GM18502 (cell line): ENCODE data around the gene CCN2.

Source experiments
- ATAC-seq: cut with Tn5 transposase; IDR thresholded peaks from one replicate; pipeline ENCODE4 v1.9.1; 2021; ENCODE audit warnings: mild to moderate bottlenecking; ENCODE audit not compliant: unreplicated experiment, poor library complexity

CCN2 gene

DNA sequence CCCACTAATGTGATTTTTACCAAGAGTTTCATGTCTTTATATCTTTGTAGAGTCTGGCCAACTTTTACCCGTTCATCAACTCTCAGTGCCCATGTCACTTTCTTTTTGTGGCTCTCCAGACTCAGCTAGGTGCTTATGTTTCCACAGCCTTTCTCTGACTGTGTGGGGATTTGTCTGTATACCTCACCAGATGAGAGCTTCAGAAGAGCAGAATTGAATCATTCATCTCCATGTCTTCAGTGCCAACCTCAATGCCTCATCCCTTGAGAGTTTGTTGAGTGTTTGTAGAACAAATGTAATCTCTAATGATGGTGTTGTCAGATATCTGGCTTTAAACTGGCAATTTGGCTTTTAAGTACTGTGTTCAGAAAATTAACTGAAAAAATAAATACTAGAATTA lies 16.8 kb upstream of the CCN2 start:
- no peak for ATAC-seq

GRCh38 chr6:131966443-131966842 lies 15.3 kb upstream of the CCN2 start:
- ATAC-seq = no peak

GRCh38 chr6:131963063-131963462 lies 11.9 kb upstream of the CCN2 start:
- no peak for ATAC-seq

GRCh38 chr6:131960371-131961133 lies 9.4 kb upstream of the CCN2 start:
- no peak for ATAC-seq

DNA sequence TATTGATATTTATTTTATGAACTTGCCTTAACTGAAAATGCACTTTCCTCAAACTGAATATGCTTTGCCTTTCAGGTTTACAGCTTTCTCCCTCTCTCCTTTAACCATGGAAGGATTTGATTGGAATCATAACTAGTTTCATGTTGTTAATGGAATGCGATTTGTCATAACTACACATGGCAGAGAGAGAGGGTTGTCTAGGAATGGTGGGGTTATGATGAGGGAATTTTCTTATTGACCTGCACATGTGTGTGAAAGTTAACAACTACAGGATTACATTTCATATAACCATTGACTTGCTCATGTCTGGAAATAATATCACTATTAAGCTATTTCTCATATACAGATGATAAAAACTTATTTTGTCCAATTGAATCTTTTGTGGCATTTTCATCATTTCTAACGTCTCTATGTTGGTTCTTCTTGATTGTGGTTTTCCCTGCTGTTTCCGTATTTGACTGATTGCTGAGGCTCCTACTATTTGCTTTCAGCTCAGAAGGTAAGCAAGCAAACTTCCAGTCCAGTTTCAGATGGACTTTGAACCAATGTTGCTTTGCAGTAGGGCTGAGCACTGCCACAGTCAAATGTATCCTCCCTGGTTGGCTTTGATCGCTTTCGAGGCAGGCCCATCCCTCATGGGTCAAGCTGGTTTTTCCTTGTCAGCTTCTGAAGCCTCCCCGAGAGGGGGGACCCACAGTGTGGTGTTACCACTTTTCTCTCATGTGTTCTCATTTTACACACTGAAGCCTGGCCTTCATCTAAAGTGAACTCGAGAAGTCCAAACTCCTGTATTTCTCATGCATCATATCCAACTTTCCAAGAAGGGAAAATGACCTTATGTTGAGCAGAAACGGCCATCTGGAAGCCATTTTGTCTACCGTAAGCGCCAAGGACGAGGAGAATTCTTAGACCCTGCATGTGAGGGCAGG lies 7.6 kb upstream of the CCN2 start:
- no peak for ATAC-seq

DNA sequence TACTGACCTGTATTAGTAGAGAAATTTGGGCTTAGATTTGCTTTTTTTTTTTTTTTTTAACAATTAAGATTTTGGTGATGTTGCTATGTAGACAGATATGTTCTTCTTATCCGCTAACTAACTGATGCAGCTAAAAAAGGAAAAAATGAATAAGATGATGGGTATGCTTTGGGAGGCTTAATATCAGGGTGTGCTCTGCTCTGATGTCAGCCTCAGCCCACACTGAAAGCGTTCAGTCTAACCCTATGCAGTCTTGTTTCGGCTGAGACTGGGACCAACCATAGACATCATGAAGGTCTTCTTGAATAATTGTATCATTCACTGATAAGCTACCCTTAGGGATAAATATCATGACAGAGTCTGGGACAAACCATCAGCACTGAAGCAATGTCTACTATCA lies 6.9 kb upstream of the CCN2 start:
- no peak for ATAC-seq

- ATAC-seq = no peak
Observed at GRCh38 chr6:131955876-131956275, 4.7 kb upstream of the CCN2 start.

GRCh38 chr6:131955192-131955591 lies 4.0 kb upstream of the CCN2 start:
- ATAC-seq = no peak

- no peak for ATAC-seq
Observed at GRCh38 chr6:131954775-131955107, 3.6 kb upstream of the CCN2 start.

DNA sequence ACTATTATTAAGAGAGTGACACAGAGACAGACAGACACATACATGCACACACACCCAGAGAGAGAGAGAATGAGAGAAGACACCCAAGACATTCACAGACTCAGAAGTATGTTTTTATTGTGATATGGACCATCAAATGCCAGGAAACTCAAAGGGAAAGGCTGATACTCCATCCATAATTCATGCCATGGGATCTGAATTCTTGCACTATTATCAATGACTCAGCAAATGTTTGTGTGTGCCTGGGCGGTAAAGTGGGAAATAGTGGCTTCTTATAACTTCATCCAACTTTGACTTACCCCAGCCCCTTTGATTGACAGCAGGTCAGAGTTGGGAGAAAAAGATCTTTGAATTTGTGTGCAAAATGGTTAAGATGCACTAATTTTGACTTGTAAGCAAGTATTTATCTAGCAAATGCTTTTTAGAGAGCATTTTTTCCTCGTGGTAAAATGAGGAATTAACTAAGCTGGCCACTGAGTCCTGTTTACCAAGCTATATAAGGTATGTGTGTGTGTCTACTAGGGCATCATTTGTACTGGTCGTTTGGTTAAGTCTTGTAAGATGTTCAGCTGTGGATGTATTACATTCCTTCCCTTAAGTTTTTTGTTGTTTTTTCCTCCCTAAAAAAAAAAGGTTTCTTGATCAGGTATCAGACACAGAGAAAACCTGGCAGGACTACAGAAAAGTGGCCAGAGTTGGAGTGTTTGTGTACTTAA lies 3.0 kb upstream of the CCN2 start:
- no peak for ATAC-seq

DNA sequence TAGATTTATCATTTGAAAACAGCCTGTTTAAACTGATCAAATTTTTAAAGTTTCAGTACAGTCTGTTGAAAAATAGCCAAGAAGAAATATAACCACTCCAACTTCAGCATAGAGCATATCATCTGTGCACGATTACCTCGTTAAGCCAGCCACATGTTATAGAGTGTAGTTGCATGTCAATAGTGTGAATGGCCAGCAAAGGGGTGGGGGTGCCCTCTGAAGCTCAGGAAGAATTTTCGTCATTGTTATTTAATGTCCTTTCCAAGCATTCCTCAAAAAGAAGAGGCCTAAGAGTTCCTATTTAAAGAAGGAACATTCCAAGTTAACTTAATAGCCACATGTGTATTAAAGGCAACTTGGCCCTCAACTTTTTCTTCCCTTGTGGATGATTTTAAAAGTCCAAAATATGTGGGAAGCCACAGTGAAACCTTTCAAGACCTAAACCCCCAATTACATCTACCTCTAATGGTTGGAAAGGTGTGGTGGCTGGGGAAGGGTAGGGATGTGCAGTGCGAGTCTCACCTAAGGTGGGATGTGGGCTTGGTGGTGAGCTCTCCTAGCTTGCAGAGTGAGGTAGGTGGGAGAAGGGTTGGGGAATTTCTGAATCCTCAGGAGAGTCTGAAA lies 1.8 kb upstream of the CCN2 start:
- no peak for ATAC-seq

GRCh38 chr6:131951576-131952230 lies 531 bp upstream of the CCN2 start:
- ATAC-seq = no peak

DNA sequence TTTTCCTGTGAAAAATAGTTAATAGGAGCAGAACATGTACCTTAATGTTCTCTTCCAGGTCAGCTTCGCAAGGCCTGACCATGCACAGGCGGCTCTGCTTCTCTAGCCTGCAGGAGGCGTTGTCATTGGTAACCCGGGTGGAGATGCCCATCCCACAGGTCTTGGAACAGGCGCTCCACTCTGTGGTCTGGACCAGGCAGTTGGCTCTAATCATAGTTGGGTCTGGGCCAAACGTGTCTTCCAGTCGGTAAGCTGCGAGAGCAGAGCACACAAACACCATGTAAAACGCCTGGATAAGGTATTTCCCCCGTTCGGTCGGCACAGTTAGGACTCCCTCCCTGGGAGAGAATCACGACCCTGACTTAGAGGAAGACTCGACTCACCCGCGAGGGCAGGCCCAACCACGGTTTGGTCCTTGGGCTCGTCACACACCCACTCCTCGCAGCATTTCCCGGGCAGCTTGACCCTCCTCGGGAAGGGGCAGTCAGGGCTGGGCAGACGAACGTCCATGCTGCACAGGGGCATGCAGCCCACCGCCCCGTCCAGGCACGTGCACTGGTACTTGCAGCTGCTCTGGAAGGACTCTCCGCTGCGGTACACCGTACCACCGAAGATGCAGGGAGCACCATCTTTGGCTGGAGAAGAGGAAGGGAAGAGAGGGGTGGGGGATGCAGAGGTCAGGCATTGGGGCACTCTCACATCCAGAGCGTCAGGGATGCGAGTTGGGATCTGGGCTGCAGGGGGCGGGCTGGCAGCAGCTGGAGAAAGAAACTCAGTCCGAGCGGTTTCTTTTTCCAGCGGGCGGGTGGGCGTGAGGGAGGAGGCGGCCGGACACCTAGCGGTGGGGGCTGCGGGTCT lies 1.0 kb downstream of the CCN2 start:
- ATAC-seq = peak; percentile 68

GRCh38 chr6:131949620-131949908 lies 1.6 kb downstream of the CCN2 start:
- no peak for ATAC-seq

- ATAC-seq = no peak
Observed at GRCh38 chr6:131948692-131949619, 2.2 kb downstream of the CCN2 start.

DNA sequence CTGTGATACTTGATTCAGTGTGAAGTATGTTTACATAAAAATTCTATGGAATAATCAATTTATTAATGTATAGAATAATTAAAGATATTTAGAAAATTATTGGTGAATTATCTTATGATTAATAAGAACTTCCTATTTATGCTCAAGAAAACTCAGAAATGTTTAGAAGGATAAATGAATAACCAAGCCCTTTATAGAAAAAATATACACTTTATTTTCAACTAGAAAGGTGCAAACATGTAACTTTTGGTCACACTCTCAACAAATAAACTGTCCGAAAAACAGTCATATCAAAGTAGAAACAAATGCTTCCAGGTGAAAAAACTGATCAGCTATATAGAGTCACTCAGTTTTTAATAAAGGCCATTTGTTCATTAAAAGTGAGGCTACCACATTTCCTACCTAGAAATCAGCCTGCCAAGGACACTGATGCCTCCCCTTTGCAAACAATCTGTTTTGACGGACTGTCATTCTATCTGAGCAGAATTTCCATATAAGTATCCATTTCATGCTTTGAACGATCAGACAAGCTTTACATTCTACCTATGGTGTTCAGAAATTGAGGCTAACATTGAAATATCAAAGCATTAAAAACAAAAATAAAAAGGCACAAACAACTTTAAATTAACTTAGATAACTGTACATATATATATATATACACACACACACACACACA lies 3.0 kb downstream of the CCN2 start:
- no peak for ATAC-seq

- ATAC-seq = no peak
Observed at GRCh38 chr6:131946992-131947955, 3.9 kb downstream of the CCN2 start.
